SK-N-MC (cell line): ENCODE results near the gene ARHGAP32.

Experiments
- DNase-seq: peaks from one replicate; pipeline ENCODE4 v3.0.0-alpha.2; 2011; ENCODE audit warnings: low read depth, low spot score
- H3K27ac ChIP-seq: fragments of 200-600 bp; sonication (generic); 2 replicates; pipeline ENCODE4 v1.5.1; 2016; ENCODE audit warnings: mixed run types
- H3K36me3 ChIP-seq: fragments of 200-600 bp; sonication (generic); 2 replicates; pipeline ENCODE4 v1.6.1; 2017; ENCODE audit warnings: antibody characterized with exemption, low read length, mixed read lengths; ENCODE audit not compliant: insufficient read depth
- H3K4me3 ChIP-seq: fragments of 200-600 bp; sonication (generic); 2 replicates; pipeline ENCODE4 v1.5.1; 2016
- H3K9ac ChIP-seq: fragments of 200-600 bp; sonication (generic); 2 replicates; pipeline ENCODE4 v1.8.0; 2017; ENCODE audit warnings: mixed run types, mixed read lengths; ENCODE audit not compliant: insufficient read length
- H3K9me3 ChIP-seq: fragments of 200-600 bp; sonication (generic); 2 replicates; pipeline ENCODE4 v1.6.1; 2017; ENCODE audit warnings: low read depth, mild to moderate bottlenecking, antibody characterized with exemption, low read length, moderate library complexity, mixed read lengths
- EZH2 ChIP-seq: fragments of 200-600 bp; sonication (generic); IDR thresholded peaks from one replicate; pipeline ENCODE4 v1.6.1; 2017; ENCODE audit warnings: antibody characterized with exemption
- FOXP2 ChIP-seq: optimal IDR thresholded peaks from 2 replicates; pipeline ENCODE3; 2011; ENCODE audit warnings: mild to moderate bottlenecking, moderate library complexity; ENCODE audit not compliant: insufficient read depth; ENCODE audit errors: extremely low read length, control extremely low read depth
- POLR2AphosphoS5 ChIP-seq: IDR thresholded peaks from 2 replicates; pipeline ENCODE4 v1.6.1; 2012; ENCODE audit warnings: mild to moderate bottlenecking, low read depth, low read length, borderline replicate concordance

Gene ARHGAP32

DNA sequence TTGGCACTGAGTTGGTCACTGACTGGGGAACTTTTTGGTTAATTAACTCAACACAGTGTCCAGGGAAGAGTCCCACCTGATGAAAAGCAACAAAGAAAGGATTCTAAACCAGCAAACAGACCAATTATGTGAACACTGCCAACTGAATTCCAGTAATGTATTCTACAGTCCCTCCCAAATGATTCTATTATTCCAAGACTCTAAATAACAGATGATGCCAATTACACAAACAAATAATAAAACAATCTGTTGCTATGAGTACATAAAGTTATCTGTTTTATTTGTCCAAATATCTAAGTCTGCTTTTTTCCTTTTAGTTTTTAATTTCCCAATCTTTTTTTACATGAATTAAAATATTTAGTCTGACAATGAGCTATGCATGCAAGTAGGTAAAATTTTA lies 151.2 kb downstream of the ARHGAP32 start:
- no peaks in the 10 kb centered on the region for H3K36me3 ChIP-seq
- H3K9ac ChIP-seq, result no peak overlapping the region
- H3K4me3 ChIP-seq, result no peak overlapping the region
- DNase-seq, result no peak
- H3K9me3 ChIP-seq, result no peaks in the 10 kb centered on the region
- H3K27ac ChIP-seq, result no peak overlapping the region
- TF ChIP-seq EZH2 (no peak), POLR2AphosphoS5 (no peak), FOXP2 (no peak)

- no peak overlapping the region for H3K4me3 ChIP-seq
- H3K9me3 ChIP-seq, result no peaks in the 10 kb centered on the region
- DNase-seq, result no peak
- no peak overlapping the region for H3K27ac ChIP-seq
- no peak overlapping the region for H3K9ac ChIP-seq
- no peaks in the 10 kb centered on the region for H3K36me3 ChIP-seq
- TF ChIP-seq POLR2AphosphoS5 (no peak), EZH2 (no peak), FOXP2 (no peak)
Measured at GRCh38 chr11:129035244-129035643, 156.9 kb downstream of the ARHGAP32 start.

DNA sequence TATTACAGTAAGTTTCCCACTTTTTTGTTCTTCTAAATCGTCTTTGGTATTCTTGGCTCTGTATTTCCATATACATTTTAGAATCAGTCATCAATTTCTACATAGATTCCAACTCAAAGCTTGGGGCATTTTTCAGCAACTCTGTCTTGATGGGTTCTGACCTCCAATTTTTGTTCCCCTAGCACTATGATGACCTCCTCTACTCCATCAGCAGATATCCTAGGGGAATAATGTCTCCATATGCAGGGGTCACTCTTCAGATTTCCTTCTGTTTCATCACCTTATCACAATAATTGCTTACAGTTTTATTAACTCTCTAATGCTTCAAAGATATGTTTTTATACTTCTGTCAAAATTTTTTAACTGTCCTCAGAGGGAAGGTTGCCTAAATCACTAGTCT lies 158.1 kb downstream of the ARHGAP32 start:
- Histone ChIP-seq H3K4me3 (no peak overlapping the region), H3K9ac (no peak overlapping the region), H3K9me3 (no peaks in the 10 kb centered on the region), H3K36me3 (no peaks in the 10 kb centered on the region), H3K27ac (no peak overlapping the region)
- TF ChIP-seq POLR2AphosphoS5, result no peak
- TF ChIP-seq EZH2, result no peak
- no peak for TF ChIP-seq FOXP2
- DNase-seq, result no peak

DNA sequence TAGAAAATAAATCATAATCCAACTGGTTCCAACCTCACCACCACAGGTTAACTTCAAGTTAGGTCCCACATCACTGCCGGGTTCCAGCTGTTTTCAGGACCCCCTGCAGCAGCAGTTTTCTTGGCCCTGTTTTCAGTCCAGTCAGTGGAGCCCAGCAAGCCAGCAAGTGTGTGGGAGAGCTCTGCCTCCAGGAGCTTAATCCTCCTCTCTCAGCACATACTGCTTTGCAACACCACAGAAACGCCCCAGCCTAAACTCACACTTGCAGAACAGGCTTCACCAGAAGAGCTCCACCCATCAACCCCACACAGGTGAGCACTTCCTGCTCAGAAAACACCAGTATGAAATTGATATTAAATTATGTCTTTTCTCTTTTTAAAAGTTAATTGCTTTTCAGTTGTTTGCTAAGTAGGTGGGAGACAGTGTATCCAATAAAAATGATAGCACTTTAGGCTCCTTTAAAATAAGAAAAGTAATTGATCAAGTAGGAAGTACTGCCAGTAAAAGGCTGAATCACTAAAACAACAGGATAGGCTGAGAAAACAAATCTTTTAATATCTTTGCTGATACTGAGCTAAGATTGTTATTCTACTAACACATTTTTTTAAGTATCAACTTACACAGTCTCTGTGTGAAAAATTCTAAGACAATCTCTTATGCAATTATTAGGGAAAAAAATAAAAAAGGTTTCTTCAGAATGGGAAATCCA lies 168.0 kb downstream of the ARHGAP32 start:
- no peak for DNase-seq
- Histone ChIP-seq H3K9ac (no peak overlapping the region), H3K27ac (no peak overlapping the region), H3K36me3 (no peaks in the 10 kb centered on the region), H3K9me3 (no peaks in the 10 kb centered on the region), H3K4me3 (no peak overlapping the region)
- TF ChIP-seq POLR2AphosphoS5 (no peak), FOXP2 (no peak), EZH2 (no peak)

GRCh38 chr11:129021295-129021694 lies 170.8 kb downstream of the ARHGAP32 start:
- Histone ChIP-seq H3K9me3 (no peaks in the 10 kb centered on the region), H3K9ac (no peak overlapping the region), H3K36me3 (no peaks in the 10 kb centered on the region), H3K27ac (no peak overlapping the region), H3K4me3 (no peak overlapping the region)
- TF ChIP-seq FOXP2, result no peak
- TF ChIP-seq POLR2AphosphoS5, result no peak
- no peak for TF ChIP-seq EZH2
- no peak for DNase-seq

DNA sequence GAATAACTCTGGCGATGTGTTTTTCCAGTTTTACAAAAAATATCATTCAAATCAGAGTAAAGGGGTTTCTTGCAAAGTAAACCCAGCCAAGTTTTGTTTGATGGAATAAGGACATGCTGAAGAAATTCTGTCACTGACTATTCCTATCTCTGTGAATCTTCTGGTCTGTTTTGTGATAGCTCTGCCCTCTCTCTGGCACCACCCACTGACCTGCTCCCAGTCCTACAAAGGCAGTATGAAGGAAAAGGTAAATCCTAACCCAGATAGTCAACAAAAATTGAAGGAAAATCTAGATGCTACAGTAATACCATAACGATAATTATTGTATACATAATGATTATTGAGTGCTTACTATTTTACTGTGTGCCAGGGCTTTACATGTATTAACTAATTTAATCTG lies 173.1 kb downstream of the ARHGAP32 start:
- Histone ChIP-seq H3K36me3 (no peaks in the 10 kb centered on the region), H3K4me3 (no peak overlapping the region), H3K27ac (no peak overlapping the region), H3K9me3 (no peaks in the 10 kb centered on the region), H3K9ac (no peak overlapping the region)
- no peak for DNase-seq
- TF ChIP-seq FOXP2 (no peak), EZH2 (no peak), POLR2AphosphoS5 (no peak)

- no peak overlapping the region for H3K4me3 ChIP-seq
- H3K9me3 ChIP-seq, result no peaks in the 10 kb centered on the region
- no peak overlapping the region for H3K27ac ChIP-seq
- TF ChIP-seq FOXP2 (no peak), EZH2 (no peak), POLR2AphosphoS5 (no peak)
- no peaks in the 10 kb centered on the region for H3K36me3 ChIP-seq
- no peak overlapping the region for H3K9ac ChIP-seq
- no peak for DNase-seq
Measured at GRCh38 chr11:129018126-129018525, 174.0 kb downstream of the ARHGAP32 start.

DNA sequence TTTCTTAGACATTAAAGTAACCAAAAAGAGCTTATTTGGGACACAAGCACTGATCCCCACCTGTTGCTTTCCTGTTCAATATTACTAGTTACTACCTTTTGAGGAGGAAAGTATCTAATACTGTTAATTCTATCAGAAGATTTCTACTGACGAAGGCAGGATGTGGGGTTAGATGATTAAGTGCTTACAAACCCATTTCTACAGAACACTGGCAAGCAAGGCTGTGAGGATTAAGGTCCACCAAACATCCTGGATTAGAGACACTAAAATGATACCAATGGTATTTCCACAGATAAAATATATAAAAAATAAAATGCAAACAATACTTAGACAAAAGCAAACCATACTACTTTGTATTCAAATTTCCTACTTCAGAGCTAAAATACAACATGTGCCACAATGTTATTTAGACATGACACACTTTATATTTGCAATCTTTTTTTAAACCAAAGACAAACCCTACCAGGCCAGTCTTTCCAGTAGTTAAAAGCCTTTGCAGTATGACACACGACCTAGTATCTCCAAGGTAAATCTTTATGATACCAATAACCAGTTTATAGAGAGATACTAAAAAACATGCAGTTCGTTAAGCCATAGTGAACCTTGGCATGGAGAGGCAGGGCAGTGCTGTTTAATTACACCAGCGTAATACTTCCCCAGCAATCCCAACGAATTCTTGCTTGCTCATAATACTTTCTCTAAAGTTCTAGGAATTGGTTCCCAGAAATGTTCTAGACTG lies 178.2 kb downstream of the ARHGAP32 start:
- TF ChIP-seq POLR2AphosphoS5 (no peak), FOXP2 (no peak), EZH2 (no peak)
- Histone ChIP-seq H3K4me3 (no peak overlapping the region), H3K27ac (no peak overlapping the region), H3K36me3 (no peaks in the 10 kb centered on the region), H3K9ac (no peak overlapping the region), H3K9me3 (no peaks in the 10 kb centered on the region)
- no peak for DNase-seq
